Measurements from ENCODE around the gene ABAT.

Gene ABAT

DNA sequence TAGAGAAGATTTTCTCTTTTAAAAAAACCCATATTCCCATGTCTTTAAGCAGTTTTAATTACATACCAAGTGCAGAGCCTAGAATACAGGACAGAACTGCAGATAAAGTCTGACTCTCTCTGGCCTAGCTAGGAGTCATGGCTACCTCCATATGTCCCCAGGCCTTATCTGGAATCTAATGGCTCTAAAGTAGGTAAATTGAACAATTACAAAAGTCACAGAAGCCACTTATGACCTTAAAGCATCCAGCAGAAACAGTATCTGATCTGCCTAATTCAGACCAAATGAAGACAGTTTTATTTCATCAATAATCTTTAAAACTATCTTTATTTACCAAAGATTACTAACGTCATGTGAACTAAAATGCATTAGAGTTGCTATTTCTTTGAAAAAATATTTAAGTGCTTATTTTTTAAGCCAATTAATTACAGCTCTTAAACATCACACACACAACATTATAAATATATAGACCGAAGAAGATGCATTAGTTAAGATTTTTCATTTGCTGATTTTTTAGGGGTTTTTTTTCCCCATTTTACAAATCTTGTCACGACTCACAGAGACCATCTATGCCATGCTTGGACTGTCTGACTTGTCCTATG, 152.0 kb downstream of the ABAT start:
- DNase-seq = no peak

DNA sequence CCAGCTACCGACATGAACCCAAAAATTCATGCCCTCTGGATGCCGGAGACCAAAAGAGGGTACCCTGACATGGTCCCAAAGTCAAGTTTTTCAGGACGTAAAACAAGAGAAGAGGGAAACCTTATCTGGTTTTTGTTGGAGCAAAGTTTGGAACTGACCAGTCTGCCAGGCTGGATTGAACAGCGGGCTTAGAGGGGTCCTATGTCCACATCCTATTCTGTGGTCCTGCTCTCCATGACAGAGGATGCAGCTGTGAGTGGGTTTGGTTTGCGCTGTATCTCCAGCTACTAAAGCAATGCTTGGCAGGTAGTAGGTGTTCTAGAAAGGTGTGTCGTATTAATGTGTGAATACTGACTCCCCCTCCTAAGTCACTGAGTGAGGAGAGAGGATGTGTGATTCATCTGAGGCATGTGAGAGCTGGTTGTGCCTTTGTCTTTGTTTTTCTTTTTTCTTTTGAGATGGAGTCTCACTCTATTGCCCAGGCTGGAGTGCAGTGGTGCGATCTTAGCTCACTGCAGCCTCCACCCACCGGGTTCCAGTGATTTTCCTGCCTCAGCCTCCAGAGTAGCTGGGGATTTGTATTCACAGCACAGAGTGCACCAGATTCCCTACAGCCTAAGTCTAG, 154.2 kb downstream of the ABAT start:
- no peak for DNase-seq

DNA sequence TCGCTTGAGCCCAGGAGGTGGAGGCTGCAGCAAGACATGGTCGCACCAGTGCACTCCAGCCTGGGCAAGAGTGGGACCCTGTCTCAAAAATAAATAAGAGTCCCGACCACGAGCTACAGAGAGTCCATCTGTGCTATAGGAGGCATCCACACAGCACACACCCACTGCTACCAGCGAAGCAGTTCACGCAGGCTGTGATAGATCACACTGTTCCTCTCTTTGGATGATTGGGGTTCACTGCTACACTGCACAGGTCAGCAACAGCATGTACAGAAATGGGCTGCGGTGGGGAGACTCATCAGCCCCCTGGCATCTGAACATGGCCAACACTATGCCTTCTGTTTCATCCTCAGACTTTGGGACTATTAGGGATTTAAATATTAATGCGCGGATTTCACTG, 157.0 kb downstream of the ABAT start:
- DNase-seq = no peak

DNA sequence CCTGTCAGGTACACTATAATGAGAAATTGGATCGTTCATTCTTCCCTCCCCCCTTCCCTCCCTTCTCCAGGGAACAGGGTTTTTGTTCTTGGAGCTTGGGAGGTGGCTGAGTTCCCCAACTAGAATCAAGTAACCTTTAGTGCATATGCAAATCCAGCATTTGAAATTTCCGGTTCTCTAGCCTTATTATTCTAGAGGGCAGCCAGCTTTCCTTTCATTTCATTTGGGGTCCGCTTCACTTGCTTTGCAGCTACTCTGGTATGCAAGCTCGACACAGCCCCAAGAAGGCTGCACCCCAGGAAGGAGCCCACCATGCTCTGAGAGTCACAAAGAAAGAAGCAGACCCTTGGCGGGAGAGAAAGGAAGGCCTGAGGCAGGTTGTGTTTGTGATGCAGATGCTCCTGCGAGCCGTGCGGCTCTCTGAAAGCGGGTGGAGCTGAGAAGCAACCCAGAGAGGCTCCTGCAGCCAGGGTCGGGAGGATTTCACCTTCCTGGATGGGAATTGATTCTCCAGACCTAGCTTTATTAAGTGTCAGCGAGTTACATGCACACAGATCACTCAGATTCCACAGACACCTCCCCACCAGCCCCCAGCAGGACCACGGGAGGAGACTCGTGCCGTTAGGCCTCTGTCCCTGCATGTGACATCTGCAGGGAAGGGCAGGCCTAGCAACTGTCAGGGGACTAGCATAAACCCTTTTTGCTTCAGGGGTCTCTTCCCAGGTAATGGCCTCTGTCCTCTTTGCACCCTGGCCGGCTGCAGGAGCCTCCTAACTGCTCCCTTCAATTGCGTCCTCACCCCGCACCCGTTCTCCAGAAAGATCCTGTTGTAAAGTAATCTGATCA, 157.7 kb downstream of the ABAT start:
- DNase-seq = no peak

DNA sequence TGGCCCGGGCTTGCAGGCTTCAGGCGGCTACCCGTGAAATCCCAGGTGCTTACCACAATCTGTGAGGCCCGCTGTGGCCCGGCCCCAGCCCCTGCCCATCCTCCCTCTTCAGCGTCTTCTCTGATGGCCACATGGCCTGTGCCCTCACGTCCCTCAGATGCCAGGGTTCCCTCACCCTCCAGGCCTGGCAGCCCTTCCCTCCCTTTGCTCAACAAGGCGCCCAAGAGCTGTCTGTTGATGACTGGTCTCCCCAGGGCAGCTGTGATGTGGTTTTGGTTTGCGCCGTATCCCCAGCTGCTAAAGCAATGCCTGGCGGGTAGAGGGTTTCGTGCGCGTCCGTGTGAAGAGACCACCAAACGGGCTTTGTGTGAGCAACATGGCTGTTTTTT, 158.3 kb downstream of the ABAT start:
- no peak for DNase-seq
